IMR-90 (cell line): ENCODE data around the gene NAV2. TPM values are rescaled to one million over a fixed set of nuclear protein-coding genes. Genes with fewer than 3 reads are reported as not detected.

Experiments
- ATAC-seq: fragments of 200-7000 bp; cut with Tn5 transposase; 2 replicates; pipeline ENCODE4 v1.9.1; 2020; ENCODE audit warnings: low read depth, mild to moderate bottlenecking, moderate library complexity
- BruUV-seq: library from RNA; stranded (reverse); fragments of 400-500 nt; replicated peaks from 2 replicates; lab custom pipeline; 2021; lab: Mats Ljungman, UMichigan
- CTCF ChIA-PET: fragments of 300-600 bp; formaldehyde crosslinking; extraction: SDS; loops from one replicate; lab custom pipeline; 2021; ENCODE audit warnings: antibody characterized with exemption; lab: Yijun Ruan, JAX
- POLR2A ChIA-PET: fragments of 300-600 bp; sonication (Branson Sonifier 250); formaldehyde crosslinking; loops from one replicate; lab custom pipeline; 2022; ENCODE audit warnings: antibody characterized with exemption; ENCODE audit not compliant: unreplicated experiment; lab: Charles Lee
- DNase-seq: peaks from one replicate; pipeline ENCODE4 v3.0.0; 2013
- H2AFZ ChIP-seq: replicated peaks from 2 replicates; pipeline ENCODE3; 2013; ENCODE audit warnings: low read length, mild to moderate bottlenecking; ENCODE audit not compliant: poor library complexity
- H2AK5ac ChIP-seq: 2 replicates; pipeline ENCODE4 v1.6.1; 2013; ENCODE audit warnings: low read depth, low read length, inconsistent platforms
- H2AK9ac ChIP-seq: replicated peaks from 2 replicates; pipeline ENCODE3; 2013; ENCODE audit warnings: mild to moderate bottlenecking, low read depth, low read length, moderate library complexity; ENCODE audit not compliant: poor library complexity
- H2BK120ac ChIP-seq: 2 replicates; pipeline ENCODE4 v1.6.1; 2013; ENCODE audit warnings: low read depth, low read length, inconsistent platforms
- H2BK15ac ChIP-seq: 3 replicates; pipeline ENCODE4 v1.6.1; 2013; ENCODE audit warnings: low read depth, low read length, inconsistent platforms
- H2BK20ac ChIP-seq: 2 replicates; pipeline ENCODE4 v1.6.1; 2013; ENCODE audit warnings: low read depth, mild to moderate bottlenecking, inconsistent platforms, low read length, moderate library complexity
- H2BK5ac ChIP-seq: 2 replicates; pipeline ENCODE4 v1.6.1; 2013; ENCODE audit warnings: mild to moderate bottlenecking, low read depth, low read length, inconsistent platforms; ENCODE audit not compliant: poor library complexity, severe bottlenecking
- H3K14ac ChIP-seq: replicated peaks from 2 replicates; pipeline ENCODE4 v1.6.1; 2013; ENCODE audit warnings: low read depth, low read length, inconsistent platforms
- H3K18ac ChIP-seq: 2 replicates; pipeline ENCODE4 v1.6.1; 2013; ENCODE audit warnings: low read depth, low read length, control low read depth
- H3K23ac ChIP-seq: 2 replicates; pipeline ENCODE4 v1.6.1; 2013; ENCODE audit warnings: low read depth, low read length, inconsistent platforms
- H3K27ac ChIP-seq: 2 replicates; pipeline ENCODE4 v1.5.1; 2013; ENCODE audit warnings: mild to moderate bottlenecking, control low read depth, low read length; ENCODE audit not compliant: insufficient read depth
- H3K27me3 ChIP-seq: 2 replicates; pipeline ENCODE4 v1.6.1; 2013; ENCODE audit warnings: low read length; ENCODE audit not compliant: control insufficient read depth, insufficient read depth
- H3K36me3 ChIP-seq: 2 replicates; pipeline ENCODE4 v1.6.1; 2013; ENCODE audit warnings: low read length, mixed read lengths; ENCODE audit not compliant: control insufficient read depth, insufficient read depth
- H3K4ac ChIP-seq: 2 replicates; pipeline ENCODE4 v1.6.1; 2013; ENCODE audit warnings: low read depth, low read length, inconsistent platforms
- H3K4me1 ChIP-seq: 2 replicates; pipeline ENCODE4 v1.6.1; 2013; ENCODE audit warnings: low read length, mixed read lengths; ENCODE audit not compliant: control insufficient read depth, insufficient read depth
- H3K4me2 ChIP-seq: 2 replicates; pipeline ENCODE4 v1.6.1; 2013; ENCODE audit warnings: low read depth, mild to moderate bottlenecking, control low read depth, low read length, moderate library complexity
- H3K4me3 ChIP-seq: 2 replicates; pipeline ENCODE4 v1.5.1; 2013; ENCODE audit warnings: low read depth, mild to moderate bottlenecking, control low read depth, low read length, moderate library complexity; ENCODE audit not compliant: insufficient read depth
- H3K56ac ChIP-seq: 2 replicates; pipeline ENCODE4 v1.6.1; 2013; ENCODE audit warnings: low read length, inconsistent platforms; ENCODE audit not compliant: insufficient read depth; ENCODE audit errors: extremely low read depth
- H3K79me1 ChIP-seq, 2 experiments: 2 replicates each; pipeline ENCODE4 v1.6.1; 2013; ENCODE audit warnings: low read length in 2 of 2, inconsistent platforms in 1 of 2, low read depth in 1 of 2
- H3K9ac ChIP-seq: 2 replicates; pipeline ENCODE4 v1.6.1; 2013; ENCODE audit warnings: low read depth, low read length, control low read depth
- H3K9me1 ChIP-seq: 2 replicates; pipeline ENCODE4 v1.6.1; 2013; ENCODE audit warnings: low read length, inconsistent platforms; ENCODE audit not compliant: insufficient read depth
- H3K9me3 ChIP-seq: 2 replicates; pipeline ENCODE4 v1.6.1; 2013; ENCODE audit warnings: low read length; ENCODE audit not compliant: control insufficient read depth, insufficient read depth
- H4K20me1 ChIP-seq: 2 replicates; pipeline ENCODE4 v1.6.1; 2013; ENCODE audit warnings: low read length, inconsistent platforms; ENCODE audit not compliant: insufficient read depth
- H4K5ac ChIP-seq: 2 replicates; pipeline ENCODE4 v1.6.1; 2013; ENCODE audit warnings: mild to moderate bottlenecking, low read depth, low read length, control low read depth
- H4K8ac ChIP-seq, 2 experiments: 2 replicates each; pipeline ENCODE4 v1.6.1; 2013; ENCODE audit warnings: low read depth in 2 of 2, low read length in 2 of 2, control low read depth in 1 of 2, inconsistent platforms in 1 of 2
- H4K91ac ChIP-seq: 2 replicates; pipeline ENCODE4 v1.6.1; 2013; ENCODE audit warnings: low read depth, low read length, inconsistent platforms; ENCODE audit not compliant: insufficient read depth
- BHLHE40 ChIP-seq: fragments of 150-350 bp; IDR thresholded peaks from 2 replicates; pipeline ENCODE4 v1.6.1; 2016; ENCODE audit warnings: mild to moderate bottlenecking, low read depth, low read length
- CEBPB ChIP-seq: IDR thresholded peaks from 2 replicates; pipeline ENCODE4 v1.6.1; 2012; ENCODE audit warnings: low read depth, low read length, improper control_type of control experiment
- CHD1 ChIP-seq: IDR thresholded peaks from 2 replicates; pipeline ENCODE4 v1.6.1; 2012; ENCODE audit warnings: low read depth, low read length, improper control_type of control experiment
- FOS ChIP-seq: fragments of 150-350 bp; IDR thresholded peaks from 2 replicates; pipeline ENCODE4 v1.6.1; 2016; ENCODE audit warnings: low read depth, low read length
- MAFK ChIP-seq: IDR thresholded peaks from 2 replicates; pipeline ENCODE4 v1.6.1; 2012; ENCODE audit warnings: low read depth, low read length, improper control_type of control experiment
- MAZ ChIP-seq: IDR thresholded peaks from 2 replicates; pipeline ENCODE4 v1.6.1; 2012; ENCODE audit warnings: low read depth, mild to moderate bottlenecking, low read length, improper control_type of control experiment, moderate library complexity, borderline replicate concordance
- MXI1 ChIP-seq: IDR thresholded peaks from 2 replicates; pipeline ENCODE4 v1.6.1; 2012; ENCODE audit warnings: low read depth, mild to moderate bottlenecking, low read length, moderate library complexity, borderline replicate concordance
- NFE2L2 ChIP-seq: fragments of 150-350 bp; IDR thresholded peaks from 2 replicates; pipeline ENCODE4 v1.6.1; 2016; ENCODE audit warnings: low read depth, mild to moderate bottlenecking, low read length
- POLR2A ChIP-seq: IDR thresholded peaks from 2 replicates; pipeline ENCODE4 v1.6.1; 2012; ENCODE audit warnings: mild to moderate bottlenecking, low read depth, low read length
- RAD21 ChIP-seq: IDR thresholded peaks from 2 replicates; pipeline ENCODE4 v1.6.1; 2012; ENCODE audit warnings: low read length, improper control_type of control experiment
- RCOR1 ChIP-seq: IDR thresholded peaks from 2 replicates; pipeline ENCODE4 v1.6.1; 2012; ENCODE audit warnings: mild to moderate bottlenecking, low read length, improper control_type of control experiment; ENCODE audit not compliant: insufficient replicate concordance
- RFX5 ChIP-seq: IDR thresholded peaks from 2 replicates; pipeline ENCODE4 v1.8.0; 2012; ENCODE audit warnings: low read depth, mild to moderate bottlenecking, low read length, moderate library complexity
- SMC3 ChIP-seq: fragments of 150-350 bp; IDR thresholded peaks from 2 replicates; pipeline ENCODE4 v1.6.1; 2016; ENCODE audit warnings: low read depth, mild to moderate bottlenecking, antibody characterized with exemption, low read length, moderate library complexity
- WGBS, 2 experiments: methylation state at CpG; one replicate each; pipeline versions ENCODE4 v1.1.5 to v1.1.7; 2013; ENCODE audit warnings: missing lambda C conversion rate in 2 of 2; ENCODE audit not compliant: insufficient read length in 1 of 2; ENCODE audit errors: extremely low coverage in 2 of 2; 5-methylcytosine and 5-hydroxymethylcytosine counted together
- dilution Hi-C: fragments of 300-500 bp; cut with HindIII; formaldehyde crosslinking; loops from one replicate; pipeline ENCODE4 v1.14.3; 2018; ENCODE audit warnings: low sequenced_read_pairs; ENCODE audit not compliant: unreplicated experiment
- in situ Hi-C: fragments of 300-500 bp; cut with MboI; formaldehyde crosslinking; loops from 3 replicates; pipeline ENCODE4 v1.14.3; 2019; ENCODE audit warnings: low sequenced_read_pairs, inconsistent platforms, mixed read lengths
- intact Hi-C: fragments of 100-400 bp; cut with micrococcal nuclease; formaldehyde crosslinking; loops from 2 replicates; pipeline ENCODE4 v1.10.0; 2022
- polyA plus RNA-seq, 3 experiments: library from polyadenylated mRNA; depleted of rRNA; stranded (reverse); fragments of >200 nt; gene quantifications; 2 replicates each; pipeline ENCODE4 v1.2.3, GENCODE V29; 2012; ENCODE audit warnings: low replicate concordance in 1 of 3
- total RNA-seq: library from RNA; depleted of rRNA; stranded (reverse); fragments of >200 nt; gene quantifications from 2 replicates; pipeline ENCODE4 v1.2.3, GENCODE V29; 2012
- TF ChIP-seq, protein P1 (sequence below): fragments of 150-350 bp; IDR thresholded peaks from 2 replicates; pipeline ENCODE4 v1.6.1; 2017; ENCODE audit warnings: mild to moderate bottlenecking, antibody characterized with exemption, low read length, low read depth
- TF ChIP-seq, protein P2 (sequence below): conservative IDR thresholded peaks from 2 replicates; pipeline ENCODE4 v1.5.1; 2012; ENCODE audit warnings: mild to moderate bottlenecking, low read depth, low read length, improper control_type of control experiment
- TF ChIP-seq, protein P3 (sequence below): fragments of 150-350 bp; IDR thresholded peaks from 2 replicates; pipeline ENCODE4 v1.6.1; 2016; ENCODE audit warnings: low read depth, mild to moderate bottlenecking, low read length, moderate library complexity, borderline replicate concordance

NAV2 gene
- total and polyA plus RNA-seq, 2 of the 4 experiments (the other 2 are of a cell fraction), result 4.5 to 12.6 TPM

DNA sequence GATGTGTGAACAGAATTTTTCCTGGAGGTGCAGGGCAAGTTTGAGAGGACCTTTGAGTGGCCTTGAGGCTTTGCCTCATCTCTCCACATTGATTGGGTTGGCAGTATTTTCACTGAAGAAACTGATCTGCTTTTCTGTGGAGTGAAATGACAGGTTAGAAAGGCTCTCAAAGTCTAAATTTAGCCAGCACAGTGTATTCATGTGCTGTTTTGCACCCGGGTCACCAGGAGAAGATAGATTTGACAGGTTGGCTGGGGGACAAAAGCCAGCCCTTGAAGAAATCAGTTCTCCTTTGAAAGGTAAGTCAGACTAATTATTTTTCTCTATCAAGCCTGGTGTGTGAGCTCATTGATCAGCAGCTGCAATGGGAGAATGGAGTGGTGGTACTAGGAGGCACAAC, 294.7 kb downstream of the NAV2 start:
- no CpG with 5 or more reads among the region's 1 CpG for WGBS, 2 experiments
- no peak overlapping the region for H2BK15ac ChIP-seq
- H4K8ac ChIP-seq, result no peak overlapping the region
- H3K14ac ChIP-seq, result no peak overlapping the region
- ChIA-PET CTCF (no interaction called here), POLR2A (no interaction called here)
- no peak overlapping the region for H2BK120ac ChIP-seq
- no peak overlapping the region for H3K56ac ChIP-seq
- H3K4me1 ChIP-seq, result peaks cover 1% of the 10 kb centered on the region; the same call in 1 of the 2 replicates
- H2BK5ac ChIP-seq, result no peak overlapping the region
- no peak overlapping the region for H3K9ac ChIP-seq
- no peak overlapping the region; the same call in 1 of the 2 replicates for H2AK5ac ChIP-seq
- no peak overlapping the region for H2AK9ac ChIP-seq
- TF ChIP-seq MXI1 (no peak), RCOR1 (no peak), MAFK (no peak), CEBPB (no peak), SMC3 (no peak), MAZ (no peak), FOS (no peak), CHD1 (no peak), NFE2L2 (no peak), BHLHE40 (no peak), POLR2A (no peak), RFX5 (no peak), RAD21 (no peak)
- TF ChIP-seq, protein P1, sequence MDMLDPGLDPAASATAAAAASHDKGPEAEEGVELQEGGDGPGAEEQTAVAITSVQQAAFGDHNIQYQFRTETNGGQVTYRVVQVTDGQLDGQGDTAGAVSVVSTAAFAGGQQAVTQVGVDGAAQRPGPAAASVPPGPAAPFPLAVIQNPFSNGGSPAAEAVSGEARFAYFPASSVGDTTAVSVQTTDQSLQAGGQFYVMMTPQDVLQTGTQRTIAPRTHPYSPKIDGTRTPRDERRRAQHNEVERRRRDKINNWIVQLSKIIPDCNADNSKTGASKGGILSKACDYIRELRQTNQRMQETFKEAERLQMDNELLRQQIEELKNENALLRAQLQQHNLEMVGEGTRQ, result no peak
- TF ChIP-seq, protein P2, sequence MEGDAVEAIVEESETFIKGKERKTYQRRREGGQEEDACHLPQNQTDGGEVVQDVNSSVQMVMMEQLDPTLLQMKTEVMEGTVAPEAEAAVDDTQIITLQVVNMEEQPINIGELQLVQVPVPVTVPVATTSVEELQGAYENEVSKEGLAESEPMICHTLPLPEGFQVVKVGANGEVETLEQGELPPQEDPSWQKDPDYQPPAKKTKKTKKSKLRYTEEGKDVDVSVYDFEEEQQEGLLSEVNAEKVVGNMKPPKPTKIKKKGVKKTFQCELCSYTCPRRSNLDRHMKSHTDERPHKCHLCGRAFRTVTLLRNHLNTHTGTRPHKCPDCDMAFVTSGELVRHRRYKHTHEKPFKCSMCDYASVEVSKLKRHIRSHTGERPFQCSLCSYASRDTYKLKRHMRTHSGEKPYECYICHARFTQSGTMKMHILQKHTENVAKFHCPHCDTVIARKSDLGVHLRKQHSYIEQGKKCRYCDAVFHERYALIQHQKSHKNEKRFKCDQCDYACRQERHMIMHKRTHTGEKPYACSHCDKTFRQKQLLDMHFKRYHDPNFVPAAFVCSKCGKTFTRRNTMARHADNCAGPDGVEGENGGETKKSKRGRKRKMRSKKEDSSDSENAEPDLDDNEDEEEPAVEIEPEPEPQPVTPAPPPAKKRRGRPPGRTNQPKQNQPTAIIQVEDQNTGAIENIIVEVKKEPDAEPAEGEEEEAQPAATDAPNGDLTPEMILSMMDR, result no peak
- TF ChIP-seq, protein P3, sequence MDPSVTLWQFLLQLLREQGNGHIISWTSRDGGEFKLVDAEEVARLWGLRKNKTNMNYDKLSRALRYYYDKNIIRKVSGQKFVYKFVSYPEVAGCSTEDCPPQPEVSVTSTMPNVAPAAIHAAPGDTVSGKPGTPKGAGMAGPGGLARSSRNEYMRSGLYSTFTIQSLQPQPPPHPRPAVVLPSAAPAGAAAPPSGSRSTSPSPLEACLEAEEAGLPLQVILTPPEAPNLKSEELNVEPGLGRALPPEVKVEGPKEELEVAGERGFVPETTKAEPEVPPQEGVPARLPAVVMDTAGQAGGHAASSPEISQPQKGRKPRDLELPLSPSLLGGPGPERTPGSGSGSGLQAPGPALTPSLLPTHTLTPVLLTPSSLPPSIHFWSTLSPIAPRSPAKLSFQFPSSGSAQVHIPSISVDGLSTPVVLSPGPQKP, result no peak
- no peaks in the 10 kb centered on the region for H3K9me3 ChIP-seq
- no peak overlapping the region for H3K4ac ChIP-seq
- H3K4me3 ChIP-seq, result no peak overlapping the region
- in situ Hi-C loops (no loop called here), intact Hi-C loops (no loop called here), dilution Hi-C loops (no loop called here)
- H3K9me1 ChIP-seq, result no peaks in the 10 kb centered on the region
- ATAC-seq, result no peak
- no peak overlapping the region for H3K18ac ChIP-seq
- no peaks in the 10 kb centered on the region for H3K27me3 ChIP-seq
- DNase-seq, result no peak
- no peak overlapping the region for H2BK20ac ChIP-seq
- H3K79me1 ChIP-seq, result peaks cover 7 to 17% of the 10 kb centered on the region in 2 experiments; a peak in 2 of 4 replicates
- no peak overlapping the region for H3K27ac ChIP-seq
- H4K20me1 ChIP-seq, result no peaks in the 10 kb centered on the region
- no TSS peak for BruUV-seq
- H3K4me2 ChIP-seq, result no peak overlapping the region
- H3K23ac ChIP-seq, result no peak overlapping the region; the same call in 1 of the 2 replicates
- H4K91ac ChIP-seq, result no peak overlapping the region
- no peak overlapping the region for H2AFZ ChIP-seq
- H3K36me3 ChIP-seq, result no peaks in the 10 kb centered on the region
- H4K5ac ChIP-seq, result no peak overlapping the region
